Measurements from ENCODE around the gene UCK1.

Gene UCK1

DNA sequence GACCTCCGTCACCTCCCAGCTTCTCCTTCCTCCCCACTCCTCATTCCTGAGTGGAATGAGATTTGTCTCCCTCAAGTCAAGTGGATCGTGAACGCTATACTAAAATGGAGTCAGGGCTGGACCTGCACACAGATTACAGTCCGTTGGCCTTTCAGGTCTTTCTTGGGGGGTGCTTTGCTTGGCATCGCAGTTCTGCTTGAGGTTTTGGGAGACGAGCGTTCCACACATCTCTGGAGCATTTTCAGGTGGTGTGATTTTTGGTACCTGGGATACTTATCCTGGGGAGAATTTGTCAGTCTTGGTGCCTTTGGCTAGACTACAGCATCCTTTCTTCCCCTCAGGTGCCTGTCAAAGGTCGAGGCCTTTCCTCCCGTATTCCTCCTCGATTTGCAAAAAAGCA is 52.2 kb downstream of the UCK1 start:
- CTCF ChIA-PET = no interaction called here
- POLR2A ChIA-PET = no interaction called here
- no peak for TF ChIP-seq HDGF (IDR thresholded peaks at IDR 0.05; ENCODE audit: borderline replicate concordance)
- no peak for TF ChIP-seq LEF1 (IDR thresholded peaks at IDR 0.05; ENCODE audit: borderline replicate concordance)
- no peak for TF ChIP-seq ELF4 (IDR thresholded peaks at IDR 0.05)
- no peak for TF ChIP-seq CTBP1 (IDR thresholded peaks at IDR 0.05; ENCODE audit: borderline replicate concordance)
- DNase-seq (ENCODE audit: extremely low spot score) = no peak

DNA sequence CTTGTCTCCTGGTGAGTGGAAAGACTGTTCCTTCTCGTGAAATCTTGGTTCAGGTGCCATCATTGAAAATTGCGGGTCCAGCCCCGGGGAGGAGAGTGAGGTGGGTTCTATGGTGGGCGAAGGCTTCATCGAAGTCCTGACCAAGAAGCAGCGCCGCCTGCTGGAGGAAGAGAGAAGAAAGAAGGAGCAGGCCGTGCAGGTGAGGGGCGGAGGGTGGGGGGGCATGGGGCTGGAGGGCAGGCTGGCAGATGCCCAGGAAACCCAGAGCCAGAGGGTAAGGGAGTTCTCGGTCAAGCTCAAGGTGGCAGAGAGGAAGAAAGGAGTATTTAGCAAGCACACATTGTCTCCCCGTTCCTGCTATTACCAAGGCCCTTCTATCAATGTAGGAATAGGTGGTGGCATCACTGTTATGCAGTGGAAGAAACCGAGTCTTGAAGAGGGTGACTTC is 52.6 kb downstream of the UCK1 start:
- TF ChIP-seq FOXK2 (IDR thresholded peaks at IDR 0.05) (no peak), FOXA1 (IDR thresholded peaks at IDR 0.05) (no peak), SUZ12 (IDR thresholded peaks at IDR 0.05) (no peak), NFRKB (IDR thresholded peaks at IDR 0.05) (no peak)
- TF ChIP-seq, protein P1, sequence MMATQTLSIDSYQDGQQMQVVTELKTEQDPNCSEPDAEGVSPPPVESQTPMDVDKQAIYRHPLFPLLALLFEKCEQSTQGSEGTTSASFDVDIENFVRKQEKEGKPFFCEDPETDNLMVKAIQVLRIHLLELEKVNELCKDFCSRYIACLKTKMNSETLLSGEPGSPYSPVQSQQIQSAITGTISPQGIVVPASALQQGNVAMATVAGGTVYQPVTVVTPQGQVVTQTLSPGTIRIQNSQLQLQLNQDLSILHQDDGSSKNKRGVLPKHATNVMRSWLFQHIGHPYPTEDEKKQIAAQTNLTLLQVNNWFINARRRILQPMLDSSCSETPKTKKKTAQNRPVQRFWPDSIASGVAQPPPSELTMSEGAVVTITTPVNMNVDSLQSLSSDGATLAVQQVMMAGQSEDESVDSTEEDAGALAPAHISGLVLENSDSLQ (IDR thresholded peaks at IDR 0.05) = no peak
- POLR2A ChIA-PET = no interaction called here
- DNase-seq (ENCODE audit: extremely low spot score) = peak; percentile 67
- CTCF ChIA-PET = interaction anchor here (0.7 to 1.1 kb wide), 3 partner anchors 17 to 73 kb away, joined by 3 to 4 read pairs (median 3); no protein-coding TSS in a partner anchor

DNA sequence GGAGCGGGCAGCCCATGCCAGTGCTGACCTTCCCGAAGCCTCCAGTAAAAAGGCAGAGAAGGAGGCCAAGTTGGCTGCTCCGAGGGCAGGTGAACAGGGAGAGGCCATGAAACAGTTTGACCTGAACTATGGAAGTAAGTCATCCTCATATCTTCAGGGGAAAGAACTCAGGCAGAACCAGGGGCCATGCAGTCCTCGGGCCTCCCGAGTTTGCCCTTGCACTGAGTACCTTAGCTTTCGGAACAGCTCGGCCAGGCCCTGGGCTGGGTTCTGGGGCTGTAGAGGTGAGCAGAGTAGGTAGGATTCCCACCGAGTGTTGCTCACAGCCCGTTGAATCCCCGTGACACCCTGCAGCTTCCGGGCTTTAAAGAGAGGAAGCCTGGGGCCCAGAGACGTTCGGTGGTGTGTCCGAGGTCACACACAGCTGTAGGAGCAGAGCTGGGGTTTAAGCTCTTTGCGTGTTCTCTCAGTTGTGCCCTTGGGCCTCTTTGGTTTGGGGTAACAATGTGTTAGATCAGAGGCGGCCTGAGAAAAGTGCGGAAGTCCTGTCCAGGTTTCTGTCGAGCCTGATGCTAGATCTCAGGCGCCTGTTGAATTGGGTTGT is 53.1 kb downstream of the UCK1 start:
- POLR2A ChIA-PET = no interaction called here
- DNase-seq (ENCODE audit: extremely low spot score) = no peak
- CTCF ChIA-PET = interaction anchor here (0.6 to 1.1 kb wide), 4 partner anchors 17 to 98 kb away, joined by 3 to 4 read pairs (median 3); no protein-coding TSS in a partner anchor
- TF ChIP-seq FOXA1 (IDR thresholded peaks at IDR 0.05) (no peak), BHLHE40 (IDR thresholded peaks at IDR 0.05; ENCODE audit: borderline replicate concordance) (no peak), TARDBP (IDR thresholded peaks at IDR 0.05) (no peak), ARNT (IDR thresholded peaks at IDR 0.05) (no peak), SUZ12 (IDR thresholded peaks at IDR 0.05) (no peak), FOXK2 (IDR thresholded peaks at IDR 0.05) (no peak), LEF1 (IDR thresholded peaks at IDR 0.05; ENCODE audit: borderline replicate concordance) (no peak), L3MBTL2 (conservative IDR thresholded peaks at IDR 0.05) (no peak), FOXM1 (IDR thresholded peaks at IDR 0.05; ENCODE audit: borderline replicate concordance) (no peak), ZNF384 (IDR thresholded peaks at IDR 0.05) (no peak)

DNA sequence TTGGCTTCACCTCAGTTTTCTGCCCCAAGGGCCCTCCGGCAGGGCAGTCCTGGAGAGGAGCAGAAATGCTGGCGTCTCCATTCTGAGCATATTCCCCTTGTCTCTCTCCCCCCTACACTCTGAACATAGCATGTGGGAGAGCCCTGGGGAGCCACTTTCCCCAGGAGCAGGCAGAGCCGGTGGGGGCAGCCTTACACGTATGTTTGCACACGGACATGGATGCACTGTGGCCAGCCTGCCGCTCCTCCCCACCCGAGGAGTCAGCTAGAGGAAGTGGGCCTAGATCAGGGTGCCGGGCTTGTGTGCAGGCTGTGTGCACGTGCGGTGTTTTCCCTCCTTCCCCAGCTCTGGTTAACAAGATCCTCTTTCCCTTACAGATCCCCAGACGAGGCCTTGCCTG is 53.7 kb downstream of the UCK1 start:
- DNase-seq (ENCODE audit: extremely low spot score) = no peak
- POLR2A ChIA-PET = no interaction called here

DNA sequence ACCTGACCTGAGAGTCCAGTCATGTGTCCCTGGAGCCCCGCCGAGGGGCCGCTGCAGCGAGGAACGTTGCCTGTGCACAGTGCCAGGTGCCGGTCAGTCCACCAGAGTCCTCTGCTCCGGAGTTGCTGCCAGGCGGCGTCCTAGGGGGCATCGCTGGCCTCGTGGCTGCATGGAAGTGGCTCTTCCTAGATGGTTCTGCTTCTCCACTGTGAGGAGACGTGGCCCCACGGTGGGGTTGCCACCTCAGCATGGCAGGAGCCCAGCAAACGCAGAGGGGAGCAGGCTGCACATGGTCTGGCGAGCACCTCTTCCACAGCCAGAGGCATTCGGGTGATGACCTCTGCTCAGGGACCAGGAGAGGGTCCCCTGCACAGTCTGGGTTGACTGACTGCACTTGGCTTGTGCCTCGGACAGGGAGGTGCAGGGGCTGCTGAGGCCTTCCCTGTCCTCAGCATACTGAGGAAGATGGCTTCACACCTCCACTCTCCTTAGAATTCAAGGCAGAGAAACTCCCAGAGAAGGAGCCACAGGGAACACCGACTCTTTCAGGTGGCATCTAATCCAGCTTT is 54.2 kb downstream of the UCK1 start:
- no peak for DNase-seq (ENCODE audit: extremely low spot score)
- ChIA-PET POLR2A (no interaction called here), CTCF (no interaction called here)
- no peak for TF ChIP-seq BHLHE40 (IDR thresholded peaks at IDR 0.05; ENCODE audit: borderline replicate concordance)
- no peak for TF ChIP-seq ZNF384 (IDR thresholded peaks at IDR 0.05)
- TF ChIP-seq SP1 (IDR thresholded peaks at IDR 0.05) = no peak
- no peak for TF ChIP-seq FOXA1 (IDR thresholded peaks at IDR 0.05)
- no peak for TF ChIP-seq SUZ12 (IDR thresholded peaks at IDR 0.05)
- TF ChIP-seq HDGF (IDR thresholded peaks at IDR 0.05; ENCODE audit: borderline replicate concordance) = no peak
- TF ChIP-seq LEF1 (IDR thresholded peaks at IDR 0.05; ENCODE audit: borderline replicate concordance) = no peak
- TF ChIP-seq ARNT (IDR thresholded peaks at IDR 0.05) = no peak
- TF ChIP-seq, protein P1 (IDR thresholded peaks at IDR 0.05) = no peak
- no peak for TF ChIP-seq CTBP1 (IDR thresholded peaks at IDR 0.05; ENCODE audit: borderline replicate concordance)
- TF ChIP-seq NFRKB (IDR thresholded peaks at IDR 0.05) = no peak
- no peak for TF ChIP-seq TARDBP (IDR thresholded peaks at IDR 0.05)
- no peak for TF ChIP-seq L3MBTL2 (conservative IDR thresholded peaks at IDR 0.05)
- no peak for TF ChIP-seq FOXK2 (IDR thresholded peaks at IDR 0.05)
- no peak for TF ChIP-seq ELF4 (IDR thresholded peaks at IDR 0.05)

More for the DNA sequence above, 53.7 kb downstream of the UCK1 start:
- no peak for TF ChIP-seq HDGF (IDR thresholded peaks at IDR 0.05; ENCODE audit: borderline replicate concordance)
- TF ChIP-seq ARNT (IDR thresholded peaks at IDR 0.05) = no peak
- TF ChIP-seq LEF1 (IDR thresholded peaks at IDR 0.05; ENCODE audit: borderline replicate concordance) = no peak
- no peak for TF ChIP-seq BHLHE40 (IDR thresholded peaks at IDR 0.05; ENCODE audit: borderline replicate concordance)
- TF ChIP-seq CTBP1 (IDR thresholded peaks at IDR 0.05; ENCODE audit: borderline replicate concordance) = no peak
- no peak for TF ChIP-seq TARDBP (IDR thresholded peaks at IDR 0.05)
- no peak for TF ChIP-seq NFRKB (IDR thresholded peaks at IDR 0.05)
- no peak for TF ChIP-seq FOXM1 (IDR thresholded peaks at IDR 0.05; ENCODE audit: borderline replicate concordance)
- TF ChIP-seq L3MBTL2 (conservative IDR thresholded peaks at IDR 0.05) = no peak
- CTCF ChIA-PET = interaction anchor here (0.6 to 1.1 kb wide), 3 partner anchors 29 to 97 kb away, joined by 3 to 4 read pairs (median 3); no protein-coding TSS in a partner anchor

DNA sequence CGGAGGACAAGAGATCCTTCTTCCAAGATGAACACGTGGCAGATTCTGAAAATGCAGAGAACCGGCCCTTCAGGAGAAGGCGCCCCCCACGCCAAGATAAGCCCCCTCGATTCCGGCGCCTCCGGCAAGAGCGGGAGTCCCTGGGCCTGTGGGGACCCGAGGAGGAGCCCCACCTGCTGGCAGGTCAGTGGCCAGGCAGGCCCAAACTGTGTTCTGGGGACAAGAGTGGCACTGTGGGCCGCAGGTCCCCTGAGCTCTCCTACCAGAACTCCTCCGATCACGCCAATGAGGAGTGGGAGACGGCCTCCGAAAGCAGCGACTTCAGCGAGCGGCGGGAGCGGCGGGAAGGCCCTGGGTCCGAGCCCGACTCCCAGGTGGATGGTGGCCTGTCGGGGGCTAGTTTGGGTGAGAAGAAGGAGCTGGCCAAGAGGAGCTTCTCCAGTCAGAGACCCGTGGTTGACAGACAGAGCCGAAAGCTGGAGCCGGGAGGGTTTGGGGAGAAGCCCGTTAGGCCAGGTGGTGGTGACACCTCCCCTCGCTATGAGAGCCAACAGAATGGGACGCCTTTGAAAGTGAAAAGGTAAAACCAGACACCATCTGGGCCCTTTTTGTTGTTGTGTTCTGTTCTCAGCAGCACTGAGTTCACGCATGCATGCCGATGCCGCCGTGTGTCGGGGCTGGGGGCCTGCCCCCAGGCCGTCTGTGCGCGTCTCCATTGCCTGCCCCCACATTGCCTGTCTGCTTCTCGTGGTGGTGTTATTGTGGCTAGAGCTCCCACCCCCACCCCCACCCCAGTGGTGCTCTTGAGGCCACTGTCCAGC is 54.9 kb downstream of the UCK1 start:
- TF ChIP-seq BHLHE40 (IDR thresholded peaks at IDR 0.05; ENCODE audit: borderline replicate concordance) (no peak), FOXK2 (IDR thresholded peaks at IDR 0.05) (no peak), CTBP1 (IDR thresholded peaks at IDR 0.05; ENCODE audit: borderline replicate concordance) (no peak), ELF4 (IDR thresholded peaks at IDR 0.05) (no peak), HDGF (IDR thresholded peaks at IDR 0.05; ENCODE audit: borderline replicate concordance) (no peak), FOXA1 (IDR thresholded peaks at IDR 0.05) (no peak), L3MBTL2 (conservative IDR thresholded peaks at IDR 0.05) (no peak), ZNF384 (IDR thresholded peaks at IDR 0.05) (no peak), LEF1 (IDR thresholded peaks at IDR 0.05; ENCODE audit: borderline replicate concordance) (no peak), ARNT (IDR thresholded peaks at IDR 0.05) (no peak)
- TF ChIP-seq, protein P1 (IDR thresholded peaks at IDR 0.05) = no peak
- CTCF ChIA-PET = interaction anchor here (0.7 kb wide), 1 partner anchor 18 kb away, joined by 6 read pairs; no protein-coding TSS in a partner anchor
- DNase-seq (ENCODE audit: extremely low spot score) = no peak
- POLR2A ChIA-PET = no interaction called here
